Measurements from ENCODE around the gene HECW1.

The HECW1 gene

DNA sequence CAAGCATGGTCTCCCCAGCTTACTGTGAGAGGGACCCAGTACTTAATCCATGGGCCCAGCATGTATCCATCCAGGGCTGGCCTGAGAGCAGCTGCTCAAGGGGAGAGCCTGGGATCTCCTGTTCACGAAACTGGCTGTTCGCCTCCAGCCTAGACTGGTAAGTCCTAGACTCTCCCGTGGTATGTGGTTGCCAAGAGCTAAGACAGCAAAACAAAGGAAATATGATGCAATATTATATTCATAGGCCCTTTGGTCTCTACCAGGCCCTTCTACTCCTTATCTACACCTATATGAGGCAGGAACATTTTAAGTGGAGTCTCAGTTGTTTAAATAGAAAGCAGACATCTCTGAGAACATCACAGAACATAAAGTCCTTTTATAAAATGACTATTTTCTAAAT lies 441.6 kb downstream of the HECW1 start:
- TF ChIP-seq, protein P1, sequence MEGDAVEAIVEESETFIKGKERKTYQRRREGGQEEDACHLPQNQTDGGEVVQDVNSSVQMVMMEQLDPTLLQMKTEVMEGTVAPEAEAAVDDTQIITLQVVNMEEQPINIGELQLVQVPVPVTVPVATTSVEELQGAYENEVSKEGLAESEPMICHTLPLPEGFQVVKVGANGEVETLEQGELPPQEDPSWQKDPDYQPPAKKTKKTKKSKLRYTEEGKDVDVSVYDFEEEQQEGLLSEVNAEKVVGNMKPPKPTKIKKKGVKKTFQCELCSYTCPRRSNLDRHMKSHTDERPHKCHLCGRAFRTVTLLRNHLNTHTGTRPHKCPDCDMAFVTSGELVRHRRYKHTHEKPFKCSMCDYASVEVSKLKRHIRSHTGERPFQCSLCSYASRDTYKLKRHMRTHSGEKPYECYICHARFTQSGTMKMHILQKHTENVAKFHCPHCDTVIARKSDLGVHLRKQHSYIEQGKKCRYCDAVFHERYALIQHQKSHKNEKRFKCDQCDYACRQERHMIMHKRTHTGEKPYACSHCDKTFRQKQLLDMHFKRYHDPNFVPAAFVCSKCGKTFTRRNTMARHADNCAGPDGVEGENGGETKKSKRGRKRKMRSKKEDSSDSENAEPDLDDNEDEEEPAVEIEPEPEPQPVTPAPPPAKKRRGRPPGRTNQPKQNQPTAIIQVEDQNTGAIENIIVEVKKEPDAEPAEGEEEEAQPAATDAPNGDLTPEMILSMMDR (IDR thresholded peaks at IDR 0.05), result no peak
- H3K36me3 Mint-ChIP-seq (ENCODE audit: low read depth), result no peaks in the 10 kb centered on the region
- H3K4me3 Mint-ChIP-seq, result no peak overlapping the region
- H3K4me1 Mint-ChIP-seq, result peaks cover 13% of the 10 kb centered on the region
- peaks cover 13% of the 10 kb centered on the region for H3K27me3 Mint-ChIP-seq (ENCODE audit: low read depth, poor library complexity)
- H3K9me3 Mint-ChIP-seq, result no peaks in the 10 kb centered on the region
- H3K27ac Mint-ChIP-seq, result no peak overlapping the region
- DNase-seq, result no peak

DNA sequence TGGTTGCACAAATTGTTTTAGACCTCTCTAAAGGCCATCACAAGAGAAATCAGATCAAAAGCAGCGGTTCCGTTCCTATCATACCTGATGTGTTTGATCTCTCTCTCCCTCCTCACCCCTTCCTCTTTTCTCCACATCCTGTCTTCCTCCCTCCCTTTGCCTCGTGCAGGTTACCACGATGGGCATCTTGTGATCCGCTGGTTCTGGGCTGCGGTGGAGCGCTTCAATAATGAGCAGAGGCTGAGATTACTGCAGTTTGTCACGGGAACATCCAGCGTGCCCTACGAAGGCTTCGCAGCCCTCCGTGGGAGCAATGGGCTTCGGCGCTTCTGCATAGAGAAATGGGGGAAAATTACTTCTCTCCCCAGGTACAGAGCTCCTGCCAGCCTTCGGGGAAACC lies 442.0 kb downstream of the HECW1 start:
- Mint-ChIP-seq H3K9me3 (no peaks in the 10 kb centered on the region), H3K4me1 (peaks cover 12% of the 10 kb centered on the region), H3K4me3 (no peak overlapping the region), H3K27ac (peak overlapping the region; percentile 58), H3K36me3 (ENCODE audit: low read depth) (no peaks in the 10 kb centered on the region), H3K27me3 (ENCODE audit: low read depth, poor library complexity) (peaks cover 16% of the 10 kb centered on the region)
- TF ChIP-seq, protein P1 (IDR thresholded peaks at IDR 0.05), result no peak
- no peak for DNase-seq

- no peak overlapping the region for H3K4me3 Mint-ChIP-seq
- H3K27me3 Mint-ChIP-seq (ENCODE audit: low read depth, poor library complexity), result peaks cover 15% of the 10 kb centered on the region
- H3K27ac Mint-ChIP-seq, result no peak overlapping the region
- H3K4me1 Mint-ChIP-seq, result peaks cover 5% of the 10 kb centered on the region
- TF ChIP-seq, protein P1 (IDR thresholded peaks at IDR 0.05), result no peak
- DNase-seq, result no peak
- H3K9me3 Mint-ChIP-seq, result no peaks in the 10 kb centered on the region
- H3K36me3 Mint-ChIP-seq (ENCODE audit: low read depth), result no peaks in the 10 kb centered on the region
These were observed 445.5 kb downstream of the HECW1 start for GRCh38 chr7:43557831-43558495.

DNA sequence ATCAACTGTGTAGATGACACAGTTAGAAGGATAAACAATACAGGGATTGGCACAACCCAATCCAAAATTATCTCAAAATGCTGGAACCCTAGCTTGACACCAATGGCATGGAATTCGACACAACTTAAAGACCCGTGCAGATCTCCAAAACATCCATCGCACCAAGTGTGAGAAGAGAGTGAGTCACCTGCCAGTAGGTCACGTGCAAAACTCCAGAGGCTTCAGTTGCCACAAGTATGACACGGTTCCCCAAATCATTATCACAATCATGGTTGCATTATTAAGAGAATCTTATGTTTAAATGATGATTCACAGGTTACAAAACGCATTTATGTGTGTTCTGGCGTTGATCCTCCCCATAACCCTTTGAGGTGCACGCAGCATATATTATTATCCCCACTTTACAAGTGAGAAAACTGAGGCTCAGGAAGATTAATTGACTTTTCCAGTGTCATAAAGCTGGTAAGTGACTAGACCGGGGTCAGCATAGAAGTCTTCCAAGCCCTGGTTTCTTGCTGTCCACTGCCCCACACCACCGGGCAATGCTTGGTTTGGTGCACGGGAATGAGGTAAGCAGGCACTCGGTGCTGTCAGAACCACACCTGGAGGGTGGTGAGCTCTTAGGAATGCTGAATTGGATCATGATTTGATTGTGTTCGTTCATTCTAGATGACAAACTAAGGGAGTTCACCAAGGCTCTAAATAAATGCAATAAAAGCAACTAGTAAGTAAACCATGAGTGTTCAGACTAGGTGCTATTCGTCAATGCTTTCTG lies 446.9 kb downstream of the HECW1 start:
- Mint-ChIP-seq H3K27me3 (ENCODE audit: low read depth, poor library complexity) (peaks cover 13% of the 10 kb centered on the region), H3K36me3 (ENCODE audit: low read depth) (no peaks in the 10 kb centered on the region)
- TF ChIP-seq, protein P1 (IDR thresholded peaks at IDR 0.05), result no peak

GRCh38 chr7:43559946-43560335 lies 447.5 kb downstream of the HECW1 start:
- H3K9me3 Mint-ChIP-seq, result no peaks in the 10 kb centered on the region
- H3K27ac Mint-ChIP-seq, result no peak overlapping the region
- H3K27me3 Mint-ChIP-seq (ENCODE audit: low read depth, poor library complexity), result peaks cover 13% of the 10 kb centered on the region
- H3K4me3 Mint-ChIP-seq, result no peak overlapping the region
- no peaks in the 10 kb centered on the region for H3K36me3 Mint-ChIP-seq (ENCODE audit: low read depth)
- no peak for DNase-seq
- TF ChIP-seq, protein P1 (IDR thresholded peaks at IDR 0.05), result no peak
- peaks cover 5% of the 10 kb centered on the region for H3K4me1 Mint-ChIP-seq

More for the DNA sequence above, 446.9 kb downstream of the HECW1 start:
- no peaks in the 10 kb centered on the region for H3K9me3 Mint-ChIP-seq
- peaks cover 5% of the 10 kb centered on the region for H3K4me1 Mint-ChIP-seq
- no peak overlapping the region for H3K4me3 Mint-ChIP-seq
- no peak for DNase-seq
- H3K27ac Mint-ChIP-seq, result no peak overlapping the region
